Measurements from ENCODE around the gene RPL26.
"Not testable (repeated sequence)": the region's sequence is repeated elsewhere in the genome, so short reads cannot be mapped to it uniquely, and the experiment has no call there.

DNA sequence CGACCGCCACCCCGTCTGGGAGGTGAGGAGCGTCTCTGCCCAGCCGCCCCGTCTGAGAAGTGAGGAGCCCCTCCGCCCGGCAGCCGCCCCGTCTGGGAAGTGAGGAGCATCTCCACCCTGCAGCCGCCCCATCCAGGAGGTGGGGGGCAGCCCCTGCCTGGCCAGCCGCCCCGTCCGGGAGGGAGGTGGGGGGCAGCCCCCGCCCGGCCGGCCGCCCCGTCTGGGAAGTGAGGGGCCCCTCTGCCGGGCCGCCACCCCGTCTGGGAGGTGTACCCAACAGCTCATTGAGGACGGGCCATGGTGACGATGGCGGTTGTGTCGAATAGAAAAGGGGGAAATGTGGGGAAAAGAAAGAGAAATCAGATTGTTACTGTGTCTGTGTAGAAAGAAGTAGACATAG, 9.1 kb downstream of the RPL26 start:
- TF ChIP-seq, protein P1, sequence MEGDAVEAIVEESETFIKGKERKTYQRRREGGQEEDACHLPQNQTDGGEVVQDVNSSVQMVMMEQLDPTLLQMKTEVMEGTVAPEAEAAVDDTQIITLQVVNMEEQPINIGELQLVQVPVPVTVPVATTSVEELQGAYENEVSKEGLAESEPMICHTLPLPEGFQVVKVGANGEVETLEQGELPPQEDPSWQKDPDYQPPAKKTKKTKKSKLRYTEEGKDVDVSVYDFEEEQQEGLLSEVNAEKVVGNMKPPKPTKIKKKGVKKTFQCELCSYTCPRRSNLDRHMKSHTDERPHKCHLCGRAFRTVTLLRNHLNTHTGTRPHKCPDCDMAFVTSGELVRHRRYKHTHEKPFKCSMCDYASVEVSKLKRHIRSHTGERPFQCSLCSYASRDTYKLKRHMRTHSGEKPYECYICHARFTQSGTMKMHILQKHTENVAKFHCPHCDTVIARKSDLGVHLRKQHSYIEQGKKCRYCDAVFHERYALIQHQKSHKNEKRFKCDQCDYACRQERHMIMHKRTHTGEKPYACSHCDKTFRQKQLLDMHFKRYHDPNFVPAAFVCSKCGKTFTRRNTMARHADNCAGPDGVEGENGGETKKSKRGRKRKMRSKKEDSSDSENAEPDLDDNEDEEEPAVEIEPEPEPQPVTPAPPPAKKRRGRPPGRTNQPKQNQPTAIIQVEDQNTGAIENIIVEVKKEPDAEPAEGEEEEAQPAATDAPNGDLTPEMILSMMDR (IDR thresholded peaks at IDR 0.05), result not testable (repeated sequence)
- TF ChIP-seq POLR2A (IDR thresholded peaks at IDR 0.05), result not testable (repeated sequence)

All from testis (tissue), 2 donors.